GM18858 (cell line): ENCODE data around the gene HGS.
"Not testable (repeated sequence)": the region's sequence is repeated elsewhere in the genome, so short reads cannot be mapped to it uniquely, and the experiment has no call there.

Experiments used
- ATAC-seq: cut with Tn5 transposase; IDR thresholded peaks from one replicate; pipeline ENCODE4 v1.9.1; 2021; ENCODE audit not compliant: unreplicated experiment

The HGS gene

DNA sequence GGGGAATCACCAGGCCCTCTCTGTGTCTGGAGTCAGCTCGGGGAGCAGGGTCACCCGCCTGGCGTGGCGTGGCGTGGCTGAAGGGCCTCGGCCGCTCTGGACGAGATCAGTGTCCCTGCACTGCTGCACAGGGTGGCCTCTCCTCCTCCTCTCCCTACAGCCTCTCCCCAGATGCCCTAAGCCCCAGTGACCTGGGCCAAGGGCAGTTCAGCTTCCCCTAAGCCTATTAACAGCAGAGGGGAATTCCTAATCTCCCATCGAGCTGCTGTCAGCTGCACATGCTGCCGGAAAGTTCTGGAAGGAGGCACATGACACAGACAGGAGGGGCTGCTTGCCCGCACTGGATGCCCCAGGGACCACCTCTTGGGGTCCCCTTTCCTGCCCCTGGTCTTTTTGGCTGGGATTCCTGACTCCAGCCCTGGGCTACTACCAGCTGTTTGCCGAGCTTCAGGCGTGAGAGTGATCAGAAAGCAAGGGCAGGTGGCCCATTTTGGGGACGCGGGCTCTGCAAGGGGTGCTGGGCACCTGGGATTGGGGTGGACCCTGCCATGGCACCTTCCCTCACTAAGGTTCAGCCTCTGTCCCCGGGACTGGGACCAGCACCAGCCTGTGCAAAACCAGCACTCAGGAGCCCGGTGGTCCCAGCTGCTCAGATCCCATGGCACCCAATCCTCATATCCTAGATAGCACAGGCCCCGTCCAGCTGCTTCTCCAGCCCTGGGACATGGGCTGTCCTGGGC is 28.3 kb upstream of the HGS start:
- no peak for ATAC-seq

DNA sequence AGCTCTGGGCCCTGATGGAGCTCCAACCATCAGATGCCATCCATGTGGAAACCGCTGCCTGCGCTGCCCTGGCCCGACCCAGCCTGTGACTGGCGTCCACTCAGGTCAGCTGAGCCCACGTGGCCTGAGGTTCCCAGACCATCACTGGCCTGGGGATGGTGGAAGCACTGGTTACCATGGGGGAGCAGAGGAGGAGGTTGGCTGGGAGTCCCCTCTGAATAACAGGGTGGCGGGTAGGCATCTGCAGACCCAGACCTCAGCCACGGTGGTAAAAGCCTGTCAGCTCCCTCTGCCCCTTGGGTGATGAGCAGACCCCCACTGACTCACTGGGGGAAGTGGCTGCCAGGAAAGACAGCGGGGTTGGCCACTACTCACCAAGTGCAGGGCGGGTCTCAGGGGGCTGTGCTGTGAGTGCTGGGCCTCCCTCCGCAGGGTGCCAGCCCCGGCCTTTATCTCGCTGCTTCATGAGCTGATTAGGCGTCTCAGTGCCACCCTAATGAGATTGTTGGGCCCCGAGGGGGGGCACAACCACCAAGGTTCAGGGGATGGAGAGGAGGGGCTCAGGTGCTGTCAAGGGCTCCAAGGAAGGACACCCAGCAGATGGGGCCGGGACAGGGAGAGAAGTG is 27.6 kb upstream of the HGS start, which contains the start of gene PDE6G:
Gene PDE6G, minus strand, starts transcription at position 425 of the 626 bp plus-strand sequence. CDS start 3,237 bp downstream, outside the sequence.
- ATAC-seq, result no peak

DNA sequence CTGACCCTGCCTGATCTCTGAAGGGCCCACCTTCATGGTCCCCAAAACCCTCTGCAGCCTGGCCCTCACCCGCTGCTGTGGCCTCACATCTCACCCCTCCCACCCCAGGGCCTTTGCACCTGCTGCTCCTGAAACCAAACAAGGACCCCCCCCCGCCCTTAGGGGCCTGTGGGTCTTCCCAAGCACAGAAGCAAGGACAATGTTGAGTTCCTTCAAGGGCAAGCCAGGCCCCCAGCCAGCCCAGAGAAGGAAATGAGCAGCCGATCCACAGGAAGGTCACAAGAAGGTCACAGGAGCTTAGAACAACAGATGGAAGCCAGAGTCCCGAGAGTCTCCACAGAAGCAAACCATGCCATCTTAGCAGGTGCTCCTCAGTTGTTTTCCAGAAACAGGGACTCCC is 27.0 kb upstream of the HGS start:
- ATAC-seq, result no peak

DNA sequence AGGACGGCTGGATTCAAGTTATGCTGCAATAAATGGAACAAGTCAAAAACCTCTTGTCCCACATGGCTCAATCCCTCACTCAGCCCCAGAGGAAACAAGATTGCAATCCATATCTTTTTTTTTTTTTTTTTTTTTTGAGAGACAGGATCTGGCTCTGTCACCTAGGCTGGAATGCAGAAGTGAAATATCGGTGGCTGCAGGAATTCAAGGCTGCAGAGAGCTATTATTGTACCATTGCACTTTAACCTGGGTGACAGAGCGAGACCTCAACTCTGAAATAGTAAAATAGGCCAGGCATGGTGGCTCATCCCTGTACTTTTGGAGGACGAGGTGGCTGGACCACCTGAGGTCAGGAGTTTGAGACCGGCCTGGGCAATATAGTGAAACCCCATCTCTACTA is 24.8 kb upstream of the HGS start:
- no peak for ATAC-seq

DNA sequence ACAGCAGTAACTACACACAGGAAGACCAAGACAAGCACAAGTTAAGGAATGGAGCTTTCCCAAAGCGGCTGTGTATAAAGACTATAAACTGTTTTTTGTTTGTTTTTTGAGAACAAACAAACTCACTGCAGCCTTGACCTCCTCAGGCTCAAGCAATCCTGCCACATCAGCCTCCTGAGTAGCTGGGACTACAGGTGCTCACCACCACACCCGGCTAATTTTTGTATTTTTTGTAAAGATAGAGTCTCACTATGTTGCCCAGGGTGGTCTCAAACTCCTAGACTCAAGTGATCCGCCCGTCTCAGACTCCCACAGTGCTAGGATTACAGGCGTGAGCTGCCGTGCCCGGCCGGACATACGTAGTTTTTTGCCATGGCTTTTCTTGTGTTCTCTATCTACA is 23.4 kb upstream of the HGS start:
- no peak for ATAC-seq

DNA sequence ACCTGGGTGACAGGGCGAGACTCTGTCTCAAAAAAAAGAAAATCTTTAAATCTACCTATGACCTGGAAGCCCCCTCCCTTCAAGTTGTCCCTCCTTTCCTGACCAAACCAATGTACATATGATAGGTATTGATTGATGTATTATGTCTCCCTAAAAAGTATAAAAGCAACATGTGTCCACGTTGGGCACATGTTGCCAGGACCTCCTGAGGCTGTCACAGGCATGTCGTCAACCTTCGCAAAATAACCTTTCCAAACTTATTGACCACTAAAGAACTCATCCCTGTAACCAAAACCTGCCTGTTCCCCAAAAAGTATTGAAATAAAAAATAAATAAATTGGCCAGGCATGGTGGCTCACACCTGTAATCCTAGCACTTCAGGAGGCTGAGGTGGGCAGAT is 21.8 kb upstream of the HGS start:
- ATAC-seq, result no peak

DNA sequence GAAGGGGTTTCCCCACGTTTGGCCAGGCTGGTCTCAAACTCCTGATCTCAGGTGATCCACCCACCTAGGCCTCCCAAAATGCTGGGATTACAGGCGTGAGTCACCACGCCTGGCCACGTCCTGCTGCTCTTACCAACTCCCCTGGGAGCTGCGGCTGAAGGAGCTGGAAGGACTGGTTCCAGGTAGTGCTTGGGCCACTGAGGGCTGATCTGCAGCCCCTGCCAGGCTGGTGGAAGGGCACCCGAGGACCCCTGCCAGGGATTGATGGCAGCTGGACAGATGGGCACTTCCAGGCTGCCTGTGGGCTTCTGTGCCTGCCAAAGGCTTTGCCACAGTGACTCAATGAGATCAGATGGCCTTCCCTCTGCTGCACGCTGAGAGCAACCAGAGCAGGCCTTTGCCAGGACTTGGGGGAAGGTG is 19.8 kb upstream of the HGS start:
- no peak for ATAC-seq

DNA sequence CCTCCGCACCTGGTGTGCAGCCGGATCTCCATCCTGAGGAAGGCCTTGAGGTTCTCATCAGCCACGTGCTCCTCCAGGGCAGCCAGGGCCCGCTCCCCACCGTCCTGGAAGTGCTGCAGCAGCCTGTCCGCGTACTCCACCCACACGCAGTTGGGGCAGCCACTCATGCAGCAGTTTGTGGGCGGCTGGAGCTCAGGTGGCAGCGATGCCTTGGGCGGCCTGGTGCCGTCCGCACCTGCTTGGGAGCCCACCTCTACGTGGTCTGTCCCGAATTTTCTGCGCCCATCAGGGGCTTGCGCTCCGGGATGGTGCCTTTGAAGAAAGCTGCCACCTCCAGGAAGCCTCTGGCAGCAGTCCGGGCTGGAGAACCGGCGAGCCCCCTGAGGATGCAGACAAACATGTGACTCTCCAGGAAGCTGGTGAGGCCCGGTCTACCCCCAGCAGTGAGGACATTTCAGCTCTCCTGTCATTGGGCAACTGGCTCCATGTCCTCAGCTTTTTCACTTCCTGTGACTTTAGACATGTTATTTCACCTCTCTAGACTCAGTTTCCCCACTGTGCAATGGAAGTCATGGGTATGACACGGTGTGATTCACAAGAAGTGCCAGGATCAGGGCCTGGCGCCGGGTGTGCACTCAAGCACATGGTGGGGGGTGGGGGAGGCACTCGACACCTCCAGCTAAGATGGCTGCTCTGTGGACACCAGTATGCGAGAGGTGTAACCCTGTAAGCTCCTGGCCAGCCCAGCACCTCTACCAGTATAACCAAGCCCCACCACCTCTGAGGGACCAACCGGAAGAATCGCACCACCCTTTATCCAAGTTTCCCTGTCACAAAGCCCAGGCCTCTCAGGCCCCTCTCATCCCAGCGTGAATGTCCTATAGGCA is 18.4 kb upstream of the HGS start:
- ATAC-seq, result no peak

DNA sequence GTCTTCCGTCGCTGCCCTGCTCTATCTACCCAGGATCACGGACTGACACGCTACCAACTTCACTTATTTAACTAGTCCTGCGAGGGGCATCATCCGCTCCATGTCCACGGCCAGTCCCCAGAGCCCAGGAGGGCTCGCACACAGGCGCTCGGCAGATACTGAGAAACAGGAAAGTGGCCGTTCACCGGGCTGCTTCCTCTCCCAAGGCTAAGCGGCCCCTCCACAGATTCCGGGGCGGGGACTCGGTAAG is 17.8 kb upstream of the HGS start:
- no peak for ATAC-seq

DNA sequence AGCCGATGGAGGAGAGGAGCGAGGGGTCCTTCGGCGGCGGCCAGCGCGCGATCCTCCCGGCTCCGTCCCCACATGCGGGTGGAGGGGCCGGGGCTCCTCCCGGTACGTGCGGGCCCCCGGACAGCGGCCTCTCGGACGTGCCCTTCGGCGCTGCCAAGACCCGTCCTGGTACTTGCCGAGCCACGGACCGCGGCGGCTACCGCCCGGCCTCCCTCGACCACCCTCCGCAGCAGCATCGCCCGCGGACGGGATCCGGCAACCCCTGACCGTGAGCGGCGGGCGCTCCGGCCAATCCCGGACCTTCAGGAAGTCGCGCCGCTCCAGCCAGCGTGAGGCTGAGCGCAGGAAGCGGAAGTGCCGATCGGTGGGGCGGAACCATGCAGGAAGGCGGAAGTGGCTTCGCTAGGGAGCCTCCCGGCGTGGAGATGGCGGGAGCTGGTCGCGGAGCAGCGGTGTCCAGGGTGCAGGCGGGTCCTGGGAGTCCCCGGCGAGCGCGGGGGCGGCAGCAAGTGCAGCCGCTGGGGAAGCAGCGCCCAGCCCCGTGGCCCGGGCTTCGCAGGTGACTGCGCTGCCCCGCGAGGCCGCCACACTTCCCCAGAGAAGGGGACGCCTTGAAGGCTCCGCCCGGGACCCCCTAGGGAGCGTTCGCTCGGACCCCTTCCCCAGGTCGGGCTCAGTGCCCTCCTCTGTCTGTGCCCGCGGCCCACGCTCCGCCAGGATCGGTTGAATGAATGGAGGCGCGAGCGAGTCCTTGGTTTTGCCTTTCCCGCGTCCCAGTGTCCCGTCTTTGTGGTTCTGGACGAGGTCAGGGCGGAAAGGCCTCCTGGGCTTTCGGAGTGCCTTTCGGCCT is 17.2 kb upstream of the HGS start, which contains the start of the genes CCDC137 and OXLD1:
Gene CCDC137, plus strand, starts transcription at position 396 of the 850 bp plus-strand sequence. Its CDS starts 30 bp downstream, at position 426.
Gene OXLD1, minus strand, starts transcription at position 264 of the 850 bp plus-strand sequence. Its CDS starts 28 bp downstream, at position 236.
- ATAC-seq, result peak; percentile 78

DNA sequence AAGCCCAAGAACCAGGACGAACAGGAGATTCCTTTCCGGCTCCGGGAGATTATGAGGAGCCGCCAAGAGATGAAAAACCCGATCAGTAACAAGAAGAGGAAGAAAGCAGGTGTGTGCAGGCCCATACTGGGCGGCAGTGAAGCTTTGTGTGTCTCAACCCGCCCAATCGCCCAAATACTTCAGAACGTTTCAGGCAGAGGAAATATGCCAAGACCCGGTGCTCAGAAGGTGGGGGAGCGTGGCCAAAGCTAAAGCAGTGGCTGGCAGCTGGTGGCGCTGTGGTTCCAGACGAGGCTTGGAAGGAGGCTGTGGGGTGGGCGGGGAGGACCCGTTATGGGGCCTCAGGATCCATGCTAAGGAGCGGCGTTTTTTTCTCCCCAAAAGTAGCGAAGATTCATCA is 16.1 kb upstream of the HGS start:
- no peak for ATAC-seq

DNA sequence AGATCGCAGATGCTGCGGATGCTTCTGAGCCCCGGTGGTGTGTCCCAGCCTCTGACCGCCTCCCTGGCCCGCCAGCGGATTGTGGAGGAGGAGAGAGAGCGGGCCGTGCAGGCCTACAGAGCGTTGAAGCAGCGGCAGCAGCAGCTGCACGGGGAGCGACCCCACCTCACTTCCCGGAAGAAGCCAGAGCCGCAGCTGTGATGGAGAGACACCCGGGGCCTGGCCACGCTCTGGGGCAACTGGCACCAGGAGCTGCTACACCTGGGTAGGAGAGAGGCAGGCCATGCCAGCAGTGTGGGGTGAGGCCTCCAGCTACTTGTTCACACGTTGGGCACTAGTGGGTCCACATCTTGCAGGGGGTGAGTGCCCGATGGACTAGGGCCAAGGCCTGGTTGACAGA is 11.3 kb upstream of the HGS start:
- no peak for ATAC-seq

DNA sequence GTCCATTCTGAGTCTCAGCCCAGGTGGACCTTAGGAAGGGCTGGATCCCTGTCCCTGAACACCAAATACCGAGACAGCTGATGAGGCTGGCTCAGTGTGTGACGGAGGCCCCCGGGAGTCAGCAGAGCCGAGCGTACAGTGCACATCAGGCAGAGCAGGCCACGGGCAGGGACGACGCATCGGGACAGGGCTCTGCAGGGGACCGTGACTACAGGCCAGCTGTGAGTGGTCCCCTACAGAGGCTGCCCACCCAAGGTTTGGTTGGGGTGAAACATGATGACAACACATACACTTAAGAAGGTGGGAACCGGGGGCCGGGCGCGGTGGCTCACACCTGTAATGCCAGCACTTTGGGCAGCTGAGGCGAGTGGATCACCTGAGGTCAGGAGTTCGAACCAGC is 10.9 kb upstream of the HGS start:
- no peak for ATAC-seq

DNA sequence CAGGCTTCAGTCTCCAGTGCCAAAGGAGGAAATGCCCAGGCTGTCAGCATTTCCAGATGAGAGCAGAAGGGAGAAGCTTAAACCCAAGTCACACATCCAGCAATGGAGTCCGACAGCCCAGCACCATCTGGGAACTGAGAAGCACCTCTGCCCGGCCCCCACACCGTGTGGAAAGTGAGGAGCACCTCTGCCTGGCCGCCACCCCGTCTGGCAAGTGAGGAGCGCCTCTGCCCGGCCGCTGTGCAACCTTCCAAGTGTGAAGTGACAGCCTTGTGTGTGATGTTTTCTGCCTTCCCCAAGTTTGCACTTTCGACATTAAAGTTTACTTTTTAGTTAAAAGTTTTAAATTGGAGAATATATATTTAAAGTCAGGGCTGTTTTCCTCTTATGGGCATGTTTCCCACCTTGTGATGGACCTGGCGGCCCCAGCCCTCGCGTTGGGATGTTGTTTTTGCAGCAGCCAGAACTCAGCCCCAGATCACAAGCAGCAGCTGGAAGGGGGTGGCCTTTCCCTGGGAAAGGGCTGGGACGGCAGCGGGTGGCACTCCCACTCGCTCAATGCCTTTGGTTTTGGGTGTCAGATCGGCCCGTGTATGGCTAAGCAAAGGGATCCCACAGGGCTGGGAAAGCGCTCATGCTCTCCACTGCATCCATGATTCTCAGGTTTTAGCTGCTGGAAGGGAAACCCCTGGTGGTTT is 10.1 kb upstream of the HGS start:
- ATAC-seq, result no peak

DNA sequence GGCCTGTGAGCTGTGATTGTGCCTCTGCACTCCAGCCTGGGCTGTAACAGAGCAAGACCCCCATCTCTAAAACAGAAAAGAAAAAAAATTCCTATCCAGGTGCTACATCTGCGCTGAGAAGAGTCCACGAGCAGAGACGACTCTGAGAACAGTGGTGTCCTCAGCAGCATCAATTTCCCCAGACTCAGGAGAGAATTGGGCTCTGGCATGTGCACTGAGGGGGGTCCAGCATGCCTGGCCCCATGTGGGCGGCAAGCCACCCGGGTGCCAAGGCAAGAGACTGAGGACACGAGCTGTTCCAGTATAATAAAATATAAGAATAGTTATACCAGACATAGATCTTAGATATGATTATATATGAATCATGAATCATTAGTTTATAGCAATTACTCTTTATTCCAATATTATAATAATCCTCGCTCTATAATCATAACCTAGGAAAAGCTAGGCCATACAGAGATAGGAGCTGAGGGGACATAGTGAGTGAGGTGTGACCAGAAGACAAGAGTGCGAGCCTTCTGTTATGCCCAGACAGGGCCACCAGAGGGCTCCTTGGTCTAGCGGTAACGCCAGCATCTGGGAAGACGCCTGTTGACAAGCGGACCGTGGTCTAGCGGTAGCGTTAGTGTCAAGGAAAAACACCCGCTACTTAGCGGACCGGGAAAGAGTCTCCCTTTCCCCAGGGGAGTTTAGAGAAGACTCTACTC is 8.1 kb upstream of the HGS start:
- ATAC-seq, result not testable (repeated sequence)

DNA sequence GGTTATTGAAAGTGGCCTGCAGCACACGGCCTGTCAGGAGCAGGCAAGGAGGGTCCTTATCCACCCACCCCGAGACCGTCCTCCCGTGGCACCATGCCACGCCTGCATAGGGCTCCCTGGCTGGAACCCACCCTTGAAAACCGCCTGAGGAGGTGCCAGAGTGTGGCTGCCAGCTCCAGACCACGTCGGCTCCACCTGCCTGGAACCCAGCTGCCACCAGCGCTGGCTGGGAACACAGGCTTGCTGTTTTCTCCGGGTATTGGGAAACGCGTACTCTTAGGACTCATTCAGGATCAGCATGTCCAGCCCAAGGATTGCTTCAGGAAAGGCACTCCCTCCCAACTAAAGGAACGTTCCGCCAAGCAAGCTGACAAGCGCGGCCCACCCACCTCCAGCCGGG is 6.9 kb upstream of the HGS start:
- no peak for ATAC-seq

DNA sequence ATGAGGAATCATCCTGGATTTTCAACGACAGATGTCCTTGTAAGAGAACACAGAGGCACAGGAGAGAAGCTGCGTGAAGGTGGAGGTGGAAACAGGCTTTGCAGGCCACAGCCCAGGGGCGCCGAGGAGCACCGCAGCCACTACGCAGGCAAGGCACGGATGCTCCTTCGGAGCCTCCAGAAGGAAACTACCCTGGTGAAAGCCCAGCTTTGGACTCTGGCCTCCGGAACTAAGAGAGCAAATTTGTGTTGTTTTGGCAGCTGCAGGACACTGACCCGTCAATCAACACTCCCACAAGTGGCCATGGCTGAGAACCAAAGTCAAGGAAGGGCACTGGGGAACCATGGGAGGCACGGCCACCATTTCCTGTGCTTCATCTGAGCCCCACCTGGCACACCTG is 3.7 kb upstream of the HGS start:
- ATAC-seq, result no peak

DNA sequence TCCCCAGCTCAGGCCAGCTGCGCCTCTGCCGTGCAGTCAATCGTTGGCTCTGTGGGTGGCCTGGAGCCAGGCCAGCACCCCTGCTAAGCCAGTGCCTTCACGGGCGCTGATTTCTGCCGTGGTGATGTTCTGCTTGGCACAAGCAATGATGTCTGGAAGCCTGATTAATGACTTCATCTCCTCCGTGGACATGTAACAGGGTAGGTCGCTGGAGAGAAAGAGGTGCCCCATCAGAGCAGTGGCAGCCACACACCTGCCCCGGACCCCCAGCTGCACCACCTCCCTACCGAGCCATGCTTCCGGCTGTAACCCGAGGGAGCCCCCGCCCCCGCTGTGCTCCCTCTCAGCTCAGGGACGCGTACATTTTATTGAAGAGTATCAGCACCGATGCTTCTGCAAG is 2.1 kb upstream of the HGS start:
- ATAC-seq, result no peak

DNA sequence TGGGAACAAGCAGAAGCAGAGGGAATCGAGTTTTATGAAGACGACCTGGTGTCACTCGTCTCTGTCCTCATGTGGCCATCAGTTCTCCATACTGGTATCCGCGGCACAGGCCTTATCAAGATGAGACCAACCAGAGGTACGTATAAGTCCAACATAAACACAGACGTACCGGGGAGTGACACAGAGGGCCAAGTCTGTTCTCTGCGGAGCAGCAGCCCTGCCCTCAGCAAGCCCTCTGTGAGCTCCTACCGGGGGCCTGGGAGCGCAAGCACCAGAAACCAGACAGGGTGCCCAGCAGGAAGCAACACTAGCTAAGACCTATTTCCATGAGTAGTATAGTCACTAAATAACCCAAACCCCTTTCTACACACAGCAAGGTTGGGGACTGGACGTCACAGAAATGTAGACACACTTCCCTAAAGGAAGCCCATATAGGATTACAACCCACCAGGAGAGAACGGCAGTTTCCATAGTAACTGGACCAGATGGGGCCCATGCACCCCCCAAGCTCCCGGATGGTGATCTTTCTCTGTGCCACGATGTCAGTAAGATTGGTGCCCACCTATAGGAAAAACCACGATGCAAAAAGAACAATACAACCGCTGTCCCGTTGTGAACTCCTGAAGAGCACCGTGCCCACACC is 1.1 kb upstream of the HGS start:
- no peak for ATAC-seq
